HG03571 (cell line): ENCODE measurements around the gene CHAT.

ENCODE experiments used
- ATAC-seq: cut with Tn5 transposase; IDR thresholded peaks from one replicate; pipeline ENCODE4 v1.9.1; 2021; ENCODE audit not compliant: unreplicated experiment

Gene CHAT

DNA sequence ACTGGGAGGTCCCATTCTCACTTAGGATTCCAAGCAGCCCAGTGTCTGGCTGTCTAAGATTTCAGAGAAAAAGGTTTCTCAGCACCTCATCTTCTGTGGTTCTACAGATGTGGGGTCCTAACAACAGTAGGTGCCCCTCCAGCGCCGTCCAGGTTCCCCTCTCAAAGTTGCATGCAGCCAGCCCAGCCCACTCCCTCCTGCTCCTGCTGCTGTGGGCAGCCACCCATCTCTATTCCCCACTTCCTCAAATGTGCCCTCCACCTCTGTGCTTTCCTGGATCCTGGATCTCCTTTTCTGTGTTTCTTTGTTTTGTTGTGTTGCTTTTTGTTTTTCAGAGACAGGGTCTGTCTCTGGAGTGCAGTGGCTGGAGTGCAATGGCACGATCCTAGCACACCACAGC, 17.0 kb upstream of the CHAT start:
- no peak for ATAC-seq

DNA sequence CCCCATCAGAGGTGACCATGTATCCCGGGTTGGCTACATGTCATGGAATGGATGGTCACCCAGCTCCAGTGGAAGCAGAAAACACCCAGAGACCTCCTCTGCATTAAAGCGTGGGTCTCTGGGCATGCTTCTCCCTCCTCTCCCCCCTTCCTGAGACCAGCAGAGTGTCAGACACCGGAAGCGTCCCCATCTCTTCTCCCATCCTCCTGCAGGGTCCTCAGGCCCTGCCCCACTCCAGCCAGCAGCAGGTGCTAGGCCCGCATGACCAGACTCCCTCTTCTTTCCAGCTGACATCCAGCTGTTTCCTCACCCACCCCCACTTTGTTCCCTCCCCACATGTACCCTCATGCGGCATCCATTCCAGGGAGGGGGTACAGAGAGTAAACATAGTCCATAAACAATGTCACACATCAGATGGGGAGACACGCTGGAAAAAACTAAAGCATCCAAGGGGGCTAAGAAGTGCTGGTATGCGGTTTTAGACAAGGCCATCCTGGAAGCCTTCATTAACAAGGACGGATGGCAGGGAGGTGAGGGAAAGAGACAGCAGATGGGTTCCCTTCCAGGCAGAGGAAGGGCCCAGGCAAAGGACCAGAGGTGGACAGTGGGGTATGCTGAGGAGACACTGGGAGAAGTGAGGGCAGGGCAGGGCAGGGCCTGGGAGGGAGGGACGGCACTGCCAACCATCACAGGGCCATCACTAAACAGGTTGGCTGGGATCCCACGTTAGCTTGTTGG, 16.2 kb upstream of the CHAT start:
- ATAC-seq: no peak

DNA sequence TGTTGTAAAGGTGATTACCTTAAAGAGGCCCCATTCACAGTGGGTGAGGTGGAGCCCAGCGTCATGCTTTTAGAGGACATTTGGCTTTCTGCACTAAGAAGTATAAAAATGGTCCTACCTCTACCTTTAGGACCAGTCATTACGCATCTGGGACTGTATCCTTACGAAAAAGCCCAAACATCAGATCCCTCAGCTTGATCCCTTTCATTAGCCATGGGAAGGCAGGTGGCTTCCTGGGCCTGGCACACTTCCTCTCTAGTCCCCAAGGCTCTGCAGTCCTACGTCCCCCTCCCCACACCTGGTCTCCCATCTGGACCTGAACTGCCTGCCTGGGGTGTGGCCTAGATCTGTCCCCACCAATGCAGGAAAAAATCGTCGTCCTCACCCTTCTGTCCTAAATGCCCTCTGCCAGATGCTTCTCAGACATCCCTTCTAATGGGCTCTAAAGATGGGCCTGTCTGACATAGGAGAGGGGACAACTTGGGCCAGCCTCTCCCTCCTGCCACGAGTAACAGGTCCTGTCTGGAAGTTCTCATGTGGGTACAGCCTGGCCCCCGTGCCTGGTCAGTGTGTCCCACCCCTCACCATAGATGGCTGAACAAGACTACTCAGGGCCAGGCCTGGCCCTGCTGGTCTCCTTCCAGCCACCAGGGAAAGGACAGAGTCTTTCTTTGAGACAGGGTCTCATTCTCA, 15.5 kb upstream of the CHAT start:
- ATAC-seq: no peak

DNA sequence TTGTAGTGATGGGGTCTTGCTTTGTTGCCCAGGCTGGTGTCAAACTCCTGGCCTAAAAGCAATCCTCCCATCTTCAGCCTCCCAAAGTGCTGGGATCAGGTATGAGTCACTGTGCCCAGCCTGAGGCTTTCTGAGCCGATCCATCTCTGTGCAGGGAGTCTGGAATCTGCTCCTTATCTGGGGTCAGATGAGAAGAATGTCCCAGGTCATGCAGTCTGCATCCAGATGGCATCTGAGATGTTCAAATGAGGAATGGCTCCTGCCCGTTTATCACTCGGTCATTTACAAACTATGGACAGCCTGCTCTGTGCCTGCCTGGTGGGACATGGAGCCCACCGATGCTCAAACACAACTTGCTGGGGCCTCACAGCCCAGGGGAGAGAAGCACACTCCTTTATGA, 14.9 kb upstream of the CHAT start:
- ATAC-seq: no peak

DNA sequence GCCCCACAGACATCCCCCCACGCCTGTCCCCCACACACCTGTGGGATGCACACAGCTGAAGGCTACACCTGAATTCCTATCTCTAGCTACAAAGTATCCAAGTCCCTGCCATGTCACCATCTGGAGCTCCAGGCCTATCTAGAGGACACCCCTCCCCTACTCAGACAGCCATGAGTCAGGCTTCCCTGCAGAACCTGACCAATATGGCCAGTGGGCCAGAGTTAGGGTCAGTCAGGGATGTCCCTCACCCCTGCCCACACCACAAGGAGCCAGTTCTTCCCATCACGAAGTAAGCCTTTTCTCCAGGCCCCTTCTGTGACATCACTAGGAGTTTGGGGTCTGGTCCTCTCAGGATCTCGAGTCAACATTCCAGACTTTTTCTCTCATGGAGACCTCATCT, 14.3 kb upstream of the CHAT start:
- no peak for ATAC-seq

DNA sequence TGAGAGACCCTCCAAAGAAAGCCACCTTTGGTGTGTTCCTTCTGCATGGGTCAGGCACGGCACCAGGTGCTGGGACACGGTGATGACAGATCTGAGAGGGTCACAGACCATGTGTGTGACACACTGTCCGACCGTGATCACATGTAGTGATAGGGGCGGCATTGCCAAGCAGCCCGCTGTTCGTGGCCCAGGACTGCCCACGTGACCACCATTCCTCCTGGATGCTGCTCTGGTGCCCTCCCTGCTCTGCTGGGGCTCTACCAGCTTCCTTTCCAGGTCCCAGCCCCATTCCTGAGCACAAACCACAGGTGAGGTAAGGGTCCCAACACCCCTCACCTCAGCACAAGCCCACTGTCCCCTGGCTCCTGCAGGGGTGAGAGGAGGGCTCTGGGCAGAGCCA, 13.8 kb upstream of the CHAT start:
- ATAC-seq: no peak

DNA sequence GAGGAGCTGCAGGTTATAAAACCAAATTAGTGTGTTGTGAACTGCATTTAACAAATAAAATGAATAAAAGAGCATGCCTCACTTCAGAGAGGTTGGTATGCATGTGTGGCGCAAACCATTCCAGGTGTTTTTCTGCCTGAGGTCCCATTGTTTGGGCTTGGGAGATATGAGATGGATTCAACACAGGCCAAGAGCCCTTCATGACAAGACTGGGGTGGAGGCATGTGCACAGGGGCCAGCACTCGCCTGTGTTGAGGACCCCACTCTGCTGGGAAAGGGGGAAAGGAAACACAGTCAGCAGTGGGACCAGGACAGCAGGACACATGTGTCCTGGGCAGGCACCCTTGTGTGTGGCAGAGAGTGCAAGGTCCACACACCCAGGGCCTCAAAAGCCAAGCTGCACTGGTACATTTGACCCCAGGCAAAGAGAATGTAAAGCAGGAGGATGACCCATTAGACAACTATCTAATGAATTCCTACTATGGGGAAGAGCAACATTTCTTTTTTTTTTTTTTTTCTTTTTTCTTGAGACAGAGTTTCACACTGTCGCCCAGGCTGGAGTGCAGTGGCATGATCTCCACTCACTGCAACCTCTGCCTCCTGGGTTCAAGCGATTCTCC, 12.9 kb upstream of the CHAT start:
- ATAC-seq: no peak

DNA sequence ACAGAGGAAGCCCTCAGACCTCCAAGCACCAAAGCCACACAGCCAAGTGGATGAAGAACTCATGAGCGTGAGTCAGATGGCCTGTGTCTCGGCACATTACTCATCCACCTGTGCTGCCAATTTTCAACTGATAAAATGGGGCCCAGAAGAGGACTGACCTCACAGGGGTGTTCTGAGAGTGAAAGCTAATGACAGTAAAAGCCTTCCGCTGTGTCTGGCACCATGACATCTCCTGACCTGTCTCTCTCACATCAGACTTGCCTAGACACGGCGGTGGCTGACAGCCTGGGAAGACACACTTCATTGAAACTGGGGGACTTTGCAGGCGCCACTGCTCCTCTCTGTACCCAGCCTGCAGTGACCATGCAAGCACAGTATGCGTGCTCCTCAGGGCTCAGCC, 12.0 kb upstream of the CHAT start:
- no peak for ATAC-seq

DNA sequence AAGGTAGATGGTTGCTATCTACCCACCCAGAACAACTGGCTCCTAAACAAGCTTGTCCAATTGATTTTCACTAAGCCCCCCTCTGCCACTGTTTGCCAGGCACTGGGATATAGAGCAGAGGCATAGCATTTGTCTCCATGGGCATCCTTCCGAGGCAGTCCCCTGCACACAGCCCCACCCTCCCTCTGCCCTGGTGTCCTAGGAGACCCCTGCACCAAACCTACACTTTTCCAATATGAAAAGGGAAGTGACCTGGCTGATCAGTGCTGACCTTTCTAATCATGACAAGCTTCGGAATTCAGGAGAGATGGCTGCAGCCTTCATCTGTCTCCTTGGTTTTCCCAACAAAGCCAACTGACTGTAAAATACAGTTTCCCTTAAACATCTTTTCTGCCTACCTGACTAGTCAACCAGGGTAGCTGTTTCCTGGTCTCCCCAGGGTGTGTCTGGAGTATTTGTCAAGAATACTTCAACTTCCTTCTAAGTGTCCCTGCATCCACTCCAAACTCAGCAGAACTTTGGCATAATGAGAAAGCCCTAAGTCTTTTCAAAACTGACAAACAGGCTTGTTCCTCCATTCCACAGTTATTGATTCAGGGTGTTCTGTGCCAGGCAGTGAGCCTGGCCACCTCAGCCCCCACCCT, 11.3 kb upstream of the CHAT start:
- ATAC-seq: no peak

DNA sequence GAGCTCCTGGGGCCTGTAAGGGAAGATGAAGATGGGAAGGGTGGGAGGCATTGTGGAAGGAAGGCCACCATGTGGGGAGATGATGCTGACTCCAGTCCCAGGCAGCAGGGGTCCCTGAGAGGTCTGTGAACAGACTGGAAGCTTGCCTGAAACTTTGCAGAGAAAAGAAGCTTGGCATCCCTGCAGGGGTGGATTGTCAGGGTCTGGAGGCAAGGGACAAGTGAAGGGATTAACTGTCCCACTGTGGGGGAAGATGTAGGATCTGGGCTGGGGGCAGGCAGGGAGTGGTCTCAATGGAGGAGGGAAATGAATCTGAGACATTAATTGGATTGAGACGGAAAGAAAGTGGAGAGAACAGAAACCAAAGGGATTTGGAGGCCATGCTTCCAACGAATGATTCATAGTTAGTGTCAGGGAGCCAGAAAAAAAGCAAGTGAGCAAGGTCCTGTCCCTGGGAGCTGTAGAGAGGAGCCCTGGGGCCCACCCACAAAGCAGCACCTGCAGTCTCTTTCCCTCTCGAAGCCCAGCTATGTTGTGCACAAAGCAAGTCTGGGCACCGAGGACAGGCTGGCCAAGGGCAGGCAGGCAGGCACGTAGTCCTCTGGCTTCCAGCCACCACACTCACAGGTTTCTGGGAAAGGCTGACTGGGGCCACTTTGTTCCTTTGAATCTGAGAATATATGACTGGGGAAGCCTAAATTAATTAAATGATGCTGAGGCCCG, 8.5 kb upstream of the CHAT start:
- no peak for ATAC-seq

DNA sequence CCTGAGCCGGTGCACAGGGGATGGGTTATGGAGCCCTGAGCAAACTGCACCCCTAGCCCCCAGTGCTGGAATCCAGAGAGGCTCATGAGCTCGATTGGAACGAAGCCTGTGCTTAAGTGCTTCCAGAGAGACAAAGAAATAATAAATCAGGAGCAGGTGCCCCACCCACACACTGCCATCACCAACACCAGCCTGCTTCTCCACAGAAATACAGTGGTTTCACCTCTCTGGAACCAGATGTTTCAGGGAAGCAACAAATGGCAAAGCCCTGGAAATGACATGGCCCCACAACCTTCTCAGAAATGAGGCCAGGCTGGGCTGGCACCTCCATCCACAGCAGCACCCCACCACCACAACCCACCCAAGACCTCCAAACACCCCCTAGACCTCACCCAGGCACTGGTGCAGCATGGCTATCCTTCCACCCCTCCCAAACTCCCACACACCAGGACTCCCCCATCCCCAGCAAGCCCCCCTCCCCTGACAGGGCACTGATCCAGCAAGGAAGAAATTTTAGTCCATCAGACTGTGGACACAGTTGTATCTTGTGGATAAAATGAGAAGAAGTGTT, 7.8 kb upstream of the CHAT start:
- no peak for ATAC-seq

DNA sequence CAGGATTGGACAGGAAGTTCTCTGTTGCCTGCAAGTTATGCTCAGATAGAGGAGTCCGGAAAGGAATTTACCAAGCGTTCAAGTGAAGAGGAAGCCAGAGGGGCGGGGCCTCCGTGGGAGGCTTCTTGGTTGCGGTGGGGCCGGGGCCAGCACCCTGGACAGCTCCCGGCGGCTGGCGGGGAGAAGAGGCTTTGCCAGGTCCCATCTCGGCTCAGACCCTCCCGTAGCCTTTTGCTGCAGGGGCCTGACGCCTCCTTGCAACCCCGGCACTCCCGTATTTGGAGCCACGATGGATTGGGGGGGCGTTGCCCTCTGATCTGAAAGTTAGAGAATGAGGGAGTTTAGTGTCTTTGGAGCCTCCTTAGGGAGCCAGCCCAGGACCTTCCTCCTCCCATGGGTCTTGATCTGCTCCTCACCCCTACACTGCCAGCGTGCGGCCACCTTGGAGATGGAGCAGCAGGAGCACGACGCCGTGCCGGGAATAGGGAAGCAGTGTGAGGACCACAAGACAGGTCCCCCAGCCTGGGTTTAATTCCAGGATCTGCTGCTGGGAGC, 6.8 kb upstream of the CHAT start:
- no peak for ATAC-seq

DNA sequence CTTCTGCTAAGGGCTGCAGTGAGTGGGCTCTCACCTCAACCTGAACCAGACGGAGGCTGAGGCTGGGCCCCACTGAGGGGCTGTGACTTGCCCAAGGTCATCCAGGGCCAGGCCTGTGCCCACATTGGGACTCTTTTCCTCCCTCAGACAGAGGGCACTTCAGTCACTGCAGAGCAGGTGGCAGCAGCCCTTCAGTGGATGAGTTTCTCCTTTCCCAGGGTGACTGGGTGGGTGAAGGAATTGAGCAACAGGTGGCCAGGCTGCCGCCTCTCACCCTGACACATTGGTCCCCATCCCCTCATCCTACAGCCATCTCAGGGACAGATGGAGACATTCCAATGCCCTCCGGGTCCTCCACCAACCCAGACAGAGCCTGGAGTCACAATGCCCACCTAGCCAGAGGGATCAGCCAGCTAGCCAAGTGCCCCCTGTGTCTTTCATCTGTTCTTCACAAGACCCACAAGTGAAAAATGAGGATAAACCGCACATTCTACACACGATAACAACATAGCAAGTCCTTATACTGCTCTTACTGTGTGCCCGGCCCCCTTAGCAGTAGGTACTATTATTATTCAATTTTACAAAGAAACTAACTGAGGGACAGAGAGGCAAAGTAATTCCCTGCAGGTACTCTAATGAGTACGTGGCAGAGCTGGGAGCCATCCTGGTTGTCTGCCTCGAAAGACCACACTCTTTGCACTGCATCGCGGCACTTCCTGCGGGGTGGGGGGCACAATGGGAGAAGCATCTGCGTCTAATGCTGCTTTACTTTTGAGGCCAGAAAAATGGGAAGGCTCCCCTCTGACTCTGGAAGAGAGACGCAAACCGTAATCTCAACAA, 5.5 kb upstream of the CHAT start:
- no peak for ATAC-seq

DNA sequence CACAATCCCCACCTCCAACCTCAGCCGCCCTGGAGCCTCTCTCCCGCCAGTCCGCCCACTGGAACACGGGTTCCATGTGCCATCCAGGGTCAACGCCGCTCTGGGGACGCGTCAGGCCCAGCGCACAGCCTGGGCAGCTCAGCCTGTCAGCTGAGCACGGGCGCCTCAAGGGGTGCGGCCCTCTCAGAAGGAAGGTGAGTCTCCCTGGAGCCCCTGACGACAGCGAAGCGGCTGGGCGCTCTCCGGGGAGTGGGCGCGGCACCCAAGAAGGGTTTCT, 4.9 kb upstream of the CHAT start:
- ATAC-seq: no peak

DNA sequence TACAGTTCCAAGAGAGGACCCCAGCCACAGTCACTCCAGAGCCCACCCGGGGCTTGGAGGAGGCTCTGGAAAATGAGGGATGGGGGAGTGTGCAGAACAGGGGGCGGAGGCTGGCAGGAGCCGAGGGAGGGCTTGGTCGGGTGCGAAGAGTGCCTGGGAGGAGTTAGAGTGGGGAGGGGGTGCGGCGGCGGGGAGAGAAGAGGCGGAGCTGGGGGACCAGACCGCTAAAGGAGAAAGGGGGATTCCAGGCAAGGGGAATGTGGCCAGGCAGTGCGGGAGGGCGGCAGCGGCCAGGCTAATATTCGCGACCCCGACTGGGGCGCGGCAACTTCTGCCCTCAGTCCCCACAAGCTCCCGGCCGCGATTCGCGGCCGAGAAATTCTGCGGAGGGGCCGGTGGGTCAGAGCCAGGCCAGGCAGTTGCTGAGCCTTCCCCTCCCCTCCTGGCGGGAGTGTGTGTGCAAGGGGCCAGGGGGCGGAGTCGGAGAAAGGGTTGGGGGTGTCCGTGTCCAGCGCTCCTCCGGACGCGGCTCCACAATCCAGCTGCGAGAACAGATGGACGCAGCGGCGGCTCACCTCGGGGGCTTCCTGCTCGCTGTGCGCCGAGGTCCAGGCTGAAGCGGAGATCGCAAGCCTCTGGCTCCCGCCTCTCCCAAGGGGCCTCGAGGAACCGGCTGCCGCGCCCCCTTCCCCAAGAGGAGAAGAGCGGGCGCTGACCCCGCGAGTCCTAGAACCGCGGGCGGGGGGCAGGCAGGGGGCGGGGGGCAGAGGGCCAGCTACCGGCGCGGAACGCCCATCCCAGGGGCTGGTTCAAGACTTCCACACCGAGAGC, 4.3 kb upstream of the CHAT start:
- no peak for ATAC-seq

DNA sequence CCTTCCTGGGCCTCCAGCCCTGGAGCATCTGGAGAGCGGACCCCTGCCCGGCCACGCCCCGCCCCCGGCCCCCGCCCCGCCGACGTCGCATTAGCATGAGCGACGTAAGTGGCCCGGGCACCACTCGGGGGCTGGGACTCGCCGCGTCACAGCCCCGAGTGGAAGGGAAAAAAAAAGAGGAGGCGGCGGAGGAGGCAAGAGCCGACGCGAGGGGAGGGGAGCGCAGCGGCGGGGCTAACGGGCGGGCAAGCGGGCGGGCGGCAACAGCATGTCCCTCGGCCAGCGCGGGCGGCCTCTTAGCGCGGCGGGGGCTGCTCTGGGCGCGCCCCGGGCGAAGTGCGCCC, 3.8 kb upstream of the CHAT start, which contains the start of gene SLC18A3:
Gene SLC18A3, plus strand, starts transcription at position 197 of the 344 bp plus-strand sequence. CDS start 431 bp downstream, outside the sequence.
- no peak for ATAC-seq

DNA sequence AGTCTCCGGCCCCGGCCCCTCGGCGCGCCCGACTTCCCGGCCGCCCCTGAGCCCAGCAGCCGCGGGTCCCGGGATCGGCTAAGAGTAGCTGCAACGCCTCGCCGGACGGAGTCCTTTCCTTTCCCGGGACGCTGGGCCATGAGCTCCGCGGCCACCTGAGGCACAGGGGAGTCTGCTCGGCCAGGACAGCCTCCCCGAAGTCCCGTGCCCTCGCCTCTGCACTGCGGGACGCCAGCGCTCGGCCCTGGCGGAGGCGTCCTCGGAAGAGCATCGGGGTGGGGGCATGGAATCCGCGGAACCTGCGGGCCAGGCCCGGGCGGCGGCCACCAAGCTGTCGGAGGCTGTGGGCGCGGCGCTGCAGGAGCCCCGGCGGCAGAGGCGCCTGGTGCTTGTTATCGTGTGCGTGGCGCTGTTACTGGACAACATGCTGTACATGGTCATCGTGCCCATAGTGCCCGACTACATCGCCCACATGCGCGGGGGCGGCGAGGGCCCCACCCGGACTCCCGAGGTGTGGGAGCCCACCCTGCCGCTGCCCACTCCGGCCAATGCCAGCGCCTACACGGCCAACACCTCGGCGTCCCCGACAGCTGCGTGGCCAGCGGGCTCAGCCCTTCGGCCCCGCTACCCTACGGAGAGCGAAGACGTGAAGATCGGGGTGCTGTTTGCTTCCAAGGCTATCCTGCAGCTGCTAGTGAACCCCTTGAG, 3.2 kb upstream of the CHAT start:
- no peak for ATAC-seq

DNA sequence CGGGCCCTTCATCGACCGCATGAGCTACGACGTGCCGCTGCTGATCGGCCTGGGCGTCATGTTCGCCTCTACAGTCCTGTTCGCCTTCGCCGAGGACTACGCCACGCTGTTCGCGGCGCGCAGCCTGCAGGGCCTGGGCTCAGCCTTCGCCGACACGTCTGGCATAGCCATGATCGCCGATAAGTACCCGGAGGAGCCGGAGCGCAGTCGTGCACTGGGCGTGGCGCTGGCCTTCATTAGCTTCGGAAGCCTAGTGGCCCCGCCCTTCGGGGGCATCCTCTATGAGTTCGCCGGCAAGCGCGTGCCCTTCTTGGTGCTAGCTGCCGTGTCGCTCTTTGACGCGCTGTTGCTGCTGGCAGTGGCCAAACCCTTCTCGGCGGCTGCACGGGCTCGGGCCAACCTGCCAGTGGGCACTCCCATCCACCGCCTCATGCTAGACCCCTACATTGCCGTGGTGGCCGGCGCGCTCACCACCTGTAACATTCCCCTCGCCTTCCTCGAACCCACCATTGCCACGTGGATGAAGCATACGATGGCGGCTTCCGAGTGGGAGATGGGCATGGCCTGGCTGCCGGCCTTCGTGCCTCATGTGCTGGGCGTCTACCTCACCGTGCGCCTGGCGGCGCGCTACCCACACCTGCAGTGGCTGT, 2.5 kb upstream of the CHAT start:
- no peak for ATAC-seq
